Islet precursor cell (in vitro differentiated cells): ENCODE results near the gene RIPK3.

Source experiments
- DNase-seq: peaks from one replicate; pipeline ENCODE4 v3.0.0-alpha.2; 2018

RIPK3 gene

GRCh38 chr14:24300326-24300980 lies 39.3 kb downstream of the RIPK3 start:
- no peak for DNase-seq

DNA sequence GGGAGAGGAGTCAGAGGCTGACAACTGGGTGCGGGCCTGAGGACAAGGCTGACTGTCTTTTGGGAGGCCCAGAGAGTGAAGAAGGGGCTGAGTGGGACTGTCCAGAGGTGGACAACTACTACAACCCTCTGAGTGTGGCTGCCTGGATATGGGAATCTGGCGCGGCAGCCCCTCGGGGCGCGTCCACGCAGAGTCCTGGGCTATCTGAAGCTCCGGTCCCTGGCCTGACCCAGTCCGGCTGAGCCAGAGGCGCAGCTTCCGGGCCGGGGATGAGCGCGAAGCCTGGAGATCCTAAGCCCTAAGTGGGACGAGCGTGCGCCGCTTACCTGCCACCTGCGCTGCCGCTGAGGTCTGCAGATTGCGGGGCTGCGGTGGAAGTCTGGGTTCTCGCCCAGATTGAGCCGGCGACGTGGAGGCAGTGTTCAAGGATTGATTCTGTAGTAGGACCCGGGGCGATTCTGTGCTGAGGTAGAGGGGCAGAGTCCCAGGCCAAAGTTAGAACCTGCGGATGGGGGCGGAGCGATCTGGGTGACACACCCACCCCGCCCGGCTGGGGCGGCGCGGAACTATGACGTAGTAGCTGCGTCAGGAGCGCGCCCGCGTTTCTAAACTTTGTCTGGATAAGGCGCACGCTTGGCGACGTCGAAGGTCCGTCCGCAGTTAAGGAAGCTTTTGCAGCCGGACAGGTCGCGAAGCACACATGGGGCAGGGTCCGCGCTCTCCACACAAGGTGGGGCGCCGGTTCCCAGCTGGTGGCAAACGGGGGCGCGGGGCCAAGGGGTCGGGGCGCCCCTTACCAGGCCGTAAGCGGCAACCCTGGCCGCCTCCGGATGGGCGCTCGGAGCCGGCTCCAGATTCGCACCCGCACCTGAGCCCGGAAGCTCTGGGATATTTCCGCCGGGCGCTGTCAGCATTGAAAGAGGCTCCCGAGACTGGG lies 40.3 kb downstream of the RIPK3 start, which contains the start of the genes DHRS1 and NOP9:
TSS of gene DHRS1 (minus strand) at position 526 of the 937 bp plus-strand sequence. CDS start 674 bp downstream, outside the sequence.
TSS of gene NOP9 (plus strand) at position 596 of the 937 bp plus-strand sequence. CDS start at position 701, 105 bp downstream.
- peak; percentile 94 for DNase-seq

DNA sequence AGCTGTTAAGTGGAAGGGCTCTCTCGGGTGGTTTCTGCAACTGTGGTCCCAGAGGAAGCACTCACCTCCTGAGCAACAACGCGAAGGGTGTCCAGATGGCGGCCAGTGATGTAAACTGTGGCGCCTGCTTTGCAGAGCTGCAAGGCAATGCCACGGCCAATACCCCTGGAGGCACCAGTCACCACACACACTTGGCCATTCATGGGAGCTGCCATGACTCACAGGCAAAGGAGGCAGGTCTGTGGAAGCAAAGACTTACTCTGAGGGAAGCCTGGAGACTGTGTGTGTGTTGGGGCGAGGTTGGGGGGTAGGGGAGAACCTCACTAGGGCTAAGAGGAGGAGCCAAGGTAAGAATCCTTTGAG lies 40.9 kb downstream of the RIPK3 start:
- DNase-seq = peak; percentile 85

DNA sequence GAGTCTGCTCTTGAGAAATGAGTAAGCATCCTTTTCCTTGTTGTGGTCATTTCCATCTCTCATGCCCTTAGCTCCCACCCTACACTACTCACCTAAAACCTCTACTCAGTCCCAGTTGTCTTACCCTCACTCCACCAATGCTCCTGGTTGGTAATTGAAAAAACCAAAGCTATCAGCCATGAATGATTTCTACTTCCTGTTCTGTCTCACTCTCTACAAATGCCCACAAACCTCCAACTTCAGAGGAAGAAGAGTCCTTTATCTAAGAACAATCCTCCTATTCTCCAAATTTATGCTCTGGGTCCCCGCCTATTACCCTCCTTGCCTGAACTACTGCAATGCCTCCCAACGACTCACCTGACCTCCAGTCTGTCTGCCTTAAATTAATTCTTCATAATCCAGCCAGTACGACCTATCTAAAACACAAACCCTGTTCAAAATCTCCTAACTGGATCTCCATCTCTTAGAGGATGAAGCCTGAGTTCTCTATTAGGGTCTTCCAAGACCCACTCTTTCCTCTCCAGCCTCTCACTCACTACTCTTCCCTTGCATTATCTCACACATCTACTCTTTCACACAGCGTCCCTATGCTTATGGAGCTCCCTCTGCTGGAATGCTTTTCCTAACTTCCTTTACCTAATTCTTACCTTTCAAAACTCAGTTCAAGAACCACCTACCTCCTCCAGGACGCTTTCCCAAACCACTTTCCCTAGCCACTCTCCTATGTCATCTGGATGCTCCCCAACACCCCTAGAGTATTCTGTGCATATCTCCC lies 42.4 kb downstream of the RIPK3 start:
- DNase-seq = no peak

GRCh38 chr14:24296341-24297157 lies 43.2 kb downstream of the RIPK3 start:
- DNase-seq = peak; percentile 94

DNA sequence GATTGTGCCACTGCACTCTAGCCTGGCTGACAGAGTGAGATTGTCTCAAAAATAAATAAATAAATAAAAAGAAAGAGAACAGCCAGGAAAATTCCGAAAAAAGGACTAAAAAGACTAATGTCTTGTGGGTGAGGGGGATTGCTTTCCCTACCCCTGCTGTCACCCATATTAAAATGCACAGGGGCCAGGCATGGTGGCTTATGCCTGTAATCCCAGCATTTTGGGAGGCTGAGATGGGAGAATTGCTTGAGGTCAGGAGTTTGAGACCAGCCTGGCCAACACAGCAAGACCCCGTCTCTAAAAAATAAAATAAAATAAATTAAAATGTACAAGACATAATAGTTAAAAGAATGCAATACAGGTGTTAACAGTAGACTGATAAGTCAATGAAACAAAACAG lies 46.3 kb downstream of the RIPK3 start:
- no peak for DNase-seq

DNA sequence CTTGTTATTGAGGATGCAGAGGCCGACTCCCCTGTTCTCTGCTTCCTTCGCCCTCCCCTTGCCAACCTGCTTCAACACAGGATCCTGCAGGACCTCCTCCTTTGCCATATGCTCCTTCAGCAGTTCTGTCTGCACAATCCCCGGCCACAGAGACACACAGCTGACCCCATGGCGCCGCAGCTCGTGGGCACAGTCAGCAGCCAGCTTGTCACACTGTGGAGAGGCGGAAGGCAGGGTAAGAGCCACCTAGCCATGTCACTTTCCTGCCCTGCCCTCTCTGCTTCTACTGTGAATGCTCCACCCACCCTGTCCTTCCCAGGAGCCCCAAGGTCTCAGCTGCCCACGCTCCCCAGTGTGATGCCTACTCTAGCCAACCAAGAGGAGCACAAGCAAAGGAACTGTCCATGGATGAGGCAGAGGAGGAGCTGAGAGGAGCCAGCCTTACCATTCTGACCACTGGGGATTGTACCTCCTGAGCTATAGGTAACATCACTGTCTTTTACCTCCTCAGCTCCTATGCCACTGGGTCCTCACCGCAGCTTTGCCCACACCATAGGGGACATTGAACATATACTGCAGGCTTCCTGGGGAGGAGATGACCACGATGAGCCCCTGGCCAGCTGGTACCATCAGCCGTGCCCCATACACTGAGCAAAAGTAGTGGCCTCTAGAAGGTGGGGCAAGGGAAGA lies 47.5 kb downstream of the RIPK3 start:
- no peak for DNase-seq

GRCh38 chr14:24291446-24292117 lies 48.2 kb downstream of the RIPK3 start:
- DNase-seq = no peak

- no peak for DNase-seq
Observed at GRCh38 chr14:24290746-24291145, 49.0 kb downstream of the RIPK3 start.

DNA sequence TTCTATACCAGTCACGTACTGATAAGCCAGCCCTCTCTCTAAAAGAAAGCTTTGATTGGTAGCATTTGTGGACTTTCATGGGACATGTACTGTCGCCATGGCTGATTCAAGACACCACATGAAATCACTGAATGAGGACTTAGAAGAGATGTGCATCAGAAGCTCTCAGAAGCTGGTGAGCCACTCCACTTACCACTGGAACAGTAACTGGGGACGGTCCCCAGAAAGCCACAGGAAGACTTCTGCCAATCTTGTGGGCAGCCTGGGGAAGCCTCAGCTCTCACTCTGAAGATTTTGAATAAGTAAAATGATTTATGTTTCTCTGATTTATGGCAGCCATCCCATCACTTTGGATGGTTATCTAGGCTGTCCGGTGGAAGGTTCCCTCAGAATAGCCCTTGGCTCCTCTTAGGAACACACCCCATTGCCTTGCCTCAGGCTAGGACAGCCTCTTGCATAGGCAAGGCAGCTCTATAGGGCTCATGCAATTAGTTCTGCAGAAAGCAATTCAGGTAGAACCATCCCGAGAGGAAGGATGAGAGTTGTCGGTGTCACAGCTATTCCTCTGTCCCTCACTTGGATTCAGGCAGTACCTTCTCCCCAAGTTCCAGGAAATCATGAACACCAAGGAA lies 50.0 kb downstream of the RIPK3 start:
- DNase-seq = no peak

DNA sequence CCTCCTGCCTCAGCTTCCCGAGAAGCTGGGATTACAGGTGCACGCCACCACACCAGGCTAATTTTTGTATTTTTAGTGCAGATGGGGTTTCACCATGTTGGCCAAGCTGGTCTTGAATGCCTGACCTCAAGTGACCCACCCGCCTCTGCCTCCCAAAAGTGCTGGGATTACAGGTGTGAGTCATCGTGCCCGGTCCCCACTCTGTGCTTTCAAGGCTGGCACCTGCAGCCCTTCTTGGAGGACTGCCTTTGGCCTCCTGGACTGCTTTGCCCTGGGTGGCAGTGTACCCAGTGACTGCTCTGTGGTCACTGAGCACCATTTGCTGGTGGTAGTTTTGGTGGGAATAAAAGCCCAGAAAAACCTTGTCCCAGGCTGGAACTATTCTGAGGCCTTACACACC lies 52.8 kb downstream of the RIPK3 start:
- no peak for DNase-seq
